ENCODE measurements around the gene LBP.
"Not testable (repeated sequence)": the region's sequence is repeated elsewhere in the genome, so short reads cannot be mapped to it uniquely, and the experiment has no call there.

The LBP gene

DNA sequence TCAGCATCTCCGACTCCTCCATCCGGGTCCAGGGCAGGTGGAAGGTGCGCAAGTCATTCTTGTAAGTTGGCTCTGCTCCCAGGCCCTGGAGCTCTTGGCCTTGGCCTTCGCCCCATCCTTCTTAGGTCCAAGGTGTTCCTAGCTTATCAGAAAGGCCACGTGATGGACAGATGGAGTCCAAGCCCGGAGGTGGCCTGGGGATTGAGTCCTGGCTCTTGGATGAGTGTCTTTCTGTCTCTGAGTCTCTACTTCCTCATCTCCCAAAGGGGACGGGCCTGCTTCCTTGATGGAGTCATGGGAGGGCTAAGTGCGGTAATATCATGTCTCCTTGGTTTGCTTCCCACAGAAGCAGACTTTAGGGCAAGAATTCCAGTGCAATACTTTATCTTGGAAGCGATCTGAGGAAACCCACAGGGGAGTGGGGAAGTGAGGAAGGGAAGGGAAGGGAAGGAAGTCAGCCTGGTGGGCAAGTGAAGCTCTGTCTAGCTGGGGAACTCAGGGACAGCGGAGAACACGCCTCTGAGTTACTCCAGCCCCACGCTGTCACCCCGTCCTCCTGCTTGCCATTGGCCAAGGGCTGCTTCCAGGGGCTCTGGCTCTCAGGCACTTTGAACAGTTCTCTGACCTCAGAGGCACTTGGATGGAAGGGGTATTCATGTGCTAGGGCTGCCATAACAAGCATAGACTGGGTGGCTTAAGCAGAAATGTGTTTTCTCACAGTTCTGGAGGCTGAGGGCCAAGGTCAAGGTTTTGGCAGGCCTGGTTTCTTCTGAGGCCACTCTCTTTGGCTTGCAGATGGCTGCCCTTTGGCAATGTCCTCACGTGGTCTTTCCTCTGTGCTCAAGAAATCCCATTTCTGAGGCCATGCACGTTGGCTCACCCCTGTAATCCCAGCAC lies 4.8 kb downstream of the LBP start:
- DNase-seq = no peak

DNA sequence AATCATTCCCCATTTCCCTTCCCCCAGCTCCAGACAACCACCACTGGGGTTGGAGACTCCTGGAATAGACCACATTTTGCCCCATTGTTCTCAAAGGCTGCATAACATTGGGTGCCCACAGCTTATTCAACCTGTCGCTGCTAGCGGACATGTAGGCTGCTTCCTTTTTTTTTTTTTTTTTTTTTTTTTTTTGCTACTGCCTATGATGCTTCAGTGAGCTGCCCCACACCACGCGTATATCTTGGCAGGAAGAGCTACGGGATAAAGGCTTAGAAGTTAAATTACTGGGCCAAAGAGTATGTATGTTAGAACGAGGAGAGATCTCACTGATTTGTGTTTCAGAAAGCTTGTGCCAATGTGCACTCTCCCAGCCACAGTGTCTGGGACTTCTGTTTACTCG lies 7.0 kb downstream of the LBP start:
- DNase-seq = no peak

DNA sequence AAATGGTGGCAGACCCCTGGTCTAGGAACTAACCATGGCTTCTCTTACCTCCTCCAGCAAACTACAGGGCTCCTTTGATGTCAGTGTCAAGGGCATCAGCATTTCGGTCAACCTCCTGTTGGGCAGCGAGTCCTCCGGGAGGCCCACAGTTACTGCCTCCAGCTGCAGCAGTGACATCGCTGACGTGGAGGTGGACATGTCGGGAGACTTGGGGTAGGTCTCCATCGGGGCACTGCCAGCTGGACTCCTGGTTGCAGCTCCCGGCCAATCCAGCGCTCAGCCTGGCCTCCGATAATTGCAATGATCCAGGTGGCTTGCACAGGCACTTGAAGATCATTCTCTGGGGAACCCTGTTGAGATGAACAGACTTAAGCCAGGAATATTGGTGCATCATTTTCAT lies 7.9 kb downstream of the LBP start:
- no peak for DNase-seq

DNA sequence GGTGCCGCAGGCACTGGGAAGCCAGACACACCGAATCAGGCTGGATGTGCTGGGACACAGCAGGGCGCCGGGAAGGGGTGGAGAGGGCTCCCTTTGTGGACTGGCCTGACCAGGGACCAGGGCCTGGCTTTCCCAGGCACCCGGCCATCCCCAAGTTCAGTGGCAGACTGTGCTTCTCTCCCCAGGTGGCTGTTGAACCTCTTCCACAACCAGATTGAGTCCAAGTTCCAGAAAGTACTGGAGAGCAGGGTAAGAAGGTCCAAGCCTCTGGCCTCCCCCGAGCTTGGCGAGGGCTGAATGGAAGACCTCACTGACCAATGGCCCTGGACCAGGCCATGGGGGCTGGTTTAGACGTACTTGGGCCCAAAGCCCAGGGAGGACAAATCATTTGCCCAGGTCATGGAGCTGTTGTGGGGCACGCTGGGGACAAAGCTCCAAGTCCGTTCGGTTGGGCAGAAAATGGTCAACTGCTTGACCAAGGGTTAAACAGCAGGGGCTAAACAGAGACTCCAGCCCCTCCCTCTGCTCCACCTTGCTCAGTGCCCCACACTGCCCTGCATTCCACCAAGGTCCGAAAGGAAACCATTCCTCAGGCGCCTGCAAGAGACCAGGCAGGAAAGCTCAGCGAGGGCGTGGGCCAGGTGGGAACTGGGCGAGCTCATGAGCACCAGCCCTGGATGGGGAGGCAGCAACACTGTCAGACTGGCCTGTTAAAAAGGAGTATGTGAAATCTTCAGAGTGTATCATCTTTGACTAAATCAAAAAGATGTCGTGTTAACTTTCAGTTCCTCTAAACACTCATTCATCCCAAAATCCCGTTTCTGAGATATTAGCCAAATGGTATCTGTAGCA lies 9.1 kb downstream of the LBP start:
- no peak for DNase-seq

DNA sequence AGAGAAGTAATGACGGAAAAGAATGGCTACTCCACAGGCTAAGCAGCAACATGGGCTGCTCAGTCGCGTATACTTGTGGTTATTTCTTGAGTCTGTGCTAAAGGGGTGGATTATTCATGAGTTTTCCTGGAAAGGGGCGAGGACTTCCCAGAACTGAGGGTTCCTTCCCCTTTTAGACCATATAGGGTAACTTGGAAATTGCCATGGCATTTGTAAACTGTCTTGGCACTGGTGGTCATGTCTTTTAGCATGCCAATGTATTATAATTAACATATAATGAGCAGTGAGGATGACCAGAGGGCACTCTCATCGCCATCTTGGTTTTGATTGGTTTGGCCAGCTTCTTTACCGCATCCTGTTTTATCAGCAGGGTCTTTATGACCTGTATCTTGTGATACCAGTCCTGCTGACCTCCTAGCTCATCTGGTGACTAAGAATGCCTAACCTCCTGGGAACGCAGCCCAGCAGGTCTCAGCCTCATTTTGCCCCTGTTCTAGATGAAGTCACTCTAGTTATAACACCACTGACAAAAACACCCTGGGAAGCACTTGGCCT lies 11.4 kb downstream of the LBP start:
- no peak for DNase-seq

DNA sequence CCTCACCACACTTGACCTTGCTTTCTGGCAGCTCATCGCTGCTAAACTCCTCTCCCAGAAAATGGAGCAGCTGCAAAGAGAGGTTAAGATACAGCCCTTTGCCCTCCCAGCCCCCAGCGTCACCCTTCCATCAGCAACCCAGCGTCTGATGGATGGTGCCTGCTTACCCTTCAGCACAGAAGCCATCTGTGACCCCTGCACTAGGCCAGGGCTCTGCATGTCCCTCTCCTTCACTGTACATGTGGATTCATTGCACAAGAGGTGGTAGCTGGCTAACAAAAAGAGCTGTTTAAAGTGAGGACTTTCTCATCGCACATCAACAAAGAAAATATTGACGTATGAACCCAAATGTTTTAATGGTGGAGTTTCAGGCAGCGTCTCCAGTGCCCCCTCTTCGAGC lies 12.3 kb downstream of the LBP start:
- no peak for DNase-seq

DNA sequence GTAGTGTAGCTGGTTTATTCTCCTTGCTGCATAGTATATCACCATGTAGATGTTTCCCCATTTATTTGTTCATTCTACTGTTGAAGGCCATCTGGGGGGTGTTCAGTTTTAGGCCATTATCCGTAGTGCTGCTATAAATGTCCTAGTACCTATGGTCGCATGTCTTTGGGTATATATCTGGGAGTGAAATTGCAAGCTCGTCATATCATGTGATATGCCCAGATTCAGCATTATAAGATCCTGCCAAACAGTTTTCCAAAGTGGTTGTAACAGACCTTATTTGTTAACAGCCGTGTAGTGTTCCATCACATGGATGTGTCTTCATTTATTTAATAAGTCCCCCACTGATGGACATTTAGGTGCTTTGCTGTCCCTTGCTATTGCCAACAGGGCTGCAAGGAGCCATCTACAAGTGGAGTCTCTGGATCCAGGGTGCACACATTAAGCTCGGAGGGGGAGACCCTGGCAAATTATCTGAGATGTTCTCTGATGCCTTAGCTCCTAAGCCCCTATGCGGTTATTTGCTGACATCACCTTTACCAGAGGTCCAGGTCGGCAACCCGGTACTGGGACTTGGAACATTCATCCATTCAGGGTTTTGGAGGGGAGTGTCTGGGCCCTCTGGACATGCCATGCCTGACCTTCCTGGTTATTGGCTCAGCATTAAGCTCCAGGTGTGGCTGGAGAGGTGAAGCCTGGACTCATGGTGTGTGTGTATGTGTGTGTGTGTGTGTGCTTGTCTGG lies 16.9 kb downstream of the LBP start:
- DNase-seq = no peak

DNA sequence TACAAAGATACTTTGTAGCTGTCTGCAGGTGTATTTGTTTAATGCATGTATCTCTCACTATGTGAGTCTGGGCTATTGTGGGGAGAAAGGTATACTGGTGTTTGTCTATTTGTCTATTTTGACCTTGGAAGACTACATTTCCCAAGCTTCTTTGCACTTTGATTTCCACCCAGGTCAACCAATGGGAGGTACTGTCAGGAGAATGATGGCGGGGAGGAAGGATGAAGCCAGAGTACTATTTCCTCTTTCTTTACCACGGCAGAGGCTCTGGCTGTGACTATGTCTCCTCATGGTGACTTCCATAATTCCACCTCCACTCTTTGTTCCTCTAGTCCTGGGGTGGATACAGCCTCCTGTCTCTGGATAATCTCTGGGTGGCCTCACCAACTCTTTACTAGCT lies 23.1 kb downstream of the LBP start:
- no peak for DNase-seq

DNA sequence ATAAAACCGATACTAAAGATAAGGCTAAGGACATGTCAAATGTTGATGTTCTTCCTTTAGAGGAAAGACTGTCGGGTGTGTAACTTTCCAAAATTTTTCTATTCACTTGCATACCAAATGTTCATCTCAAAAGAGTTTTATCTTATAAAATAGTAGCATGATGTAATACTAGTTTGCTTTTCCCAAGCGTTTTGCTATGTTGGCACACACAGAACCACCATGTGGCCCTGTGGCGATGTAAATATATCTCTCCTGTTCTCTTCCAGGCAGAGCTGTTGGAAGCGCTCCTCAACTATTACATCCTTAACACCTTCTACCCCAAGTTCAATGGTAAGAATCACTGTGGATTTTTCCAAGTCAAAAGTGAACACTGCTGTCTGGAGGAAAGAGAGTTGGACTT lies 26.5 kb downstream of the LBP start:
- no peak for DNase-seq

DNA sequence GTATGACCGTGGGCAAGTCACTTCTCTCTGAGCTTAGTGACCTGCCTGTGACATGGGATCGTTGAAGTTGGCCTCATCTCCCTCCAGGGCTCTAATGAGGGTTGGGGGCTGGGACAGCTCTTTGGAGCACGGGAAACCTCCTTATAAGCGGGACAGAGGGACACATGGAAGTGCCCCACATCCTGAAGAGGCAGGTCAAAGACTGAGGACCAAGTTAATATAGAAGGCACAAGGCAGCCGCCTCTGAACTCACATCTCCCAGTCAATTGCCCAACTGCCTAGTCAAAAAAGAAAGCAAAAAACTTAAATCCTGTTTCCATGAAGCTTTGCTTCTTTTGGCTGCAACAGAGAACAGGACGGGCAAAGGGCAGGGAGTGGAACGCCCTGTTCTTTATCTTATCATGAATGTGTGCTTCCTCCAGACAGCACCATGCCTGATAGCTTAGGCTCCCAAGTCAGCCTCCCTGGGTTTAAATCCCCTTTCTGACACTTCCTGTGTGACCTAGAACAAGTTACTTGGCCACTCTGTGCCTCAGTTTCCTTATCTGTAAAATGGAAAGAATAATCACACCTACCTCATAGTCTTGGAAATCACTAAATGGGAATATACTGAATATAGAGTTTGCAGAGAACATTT lies 27.1 kb downstream of the LBP start:
- DNase-seq = no peak

DNA sequence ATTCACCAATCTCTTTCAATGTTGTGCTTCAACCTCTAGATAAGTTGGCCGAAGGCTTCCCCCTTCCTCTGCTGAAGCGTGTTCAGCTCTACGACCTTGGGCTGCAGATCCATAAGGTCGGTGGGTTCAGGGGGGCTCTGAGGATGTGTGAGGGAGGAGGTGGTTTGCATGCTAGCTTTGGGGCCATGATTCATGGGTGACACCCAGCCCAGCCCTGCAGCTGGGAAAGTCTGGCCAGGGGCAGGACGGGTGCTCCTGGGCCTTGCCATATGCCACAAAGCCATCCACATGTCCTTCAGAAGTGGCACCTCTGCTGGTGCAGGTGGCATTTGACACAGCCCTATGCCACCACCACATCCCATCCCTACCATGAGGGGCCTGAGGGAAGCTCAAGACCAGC lies 27.6 kb downstream of the LBP start:
- no peak for DNase-seq

DNA sequence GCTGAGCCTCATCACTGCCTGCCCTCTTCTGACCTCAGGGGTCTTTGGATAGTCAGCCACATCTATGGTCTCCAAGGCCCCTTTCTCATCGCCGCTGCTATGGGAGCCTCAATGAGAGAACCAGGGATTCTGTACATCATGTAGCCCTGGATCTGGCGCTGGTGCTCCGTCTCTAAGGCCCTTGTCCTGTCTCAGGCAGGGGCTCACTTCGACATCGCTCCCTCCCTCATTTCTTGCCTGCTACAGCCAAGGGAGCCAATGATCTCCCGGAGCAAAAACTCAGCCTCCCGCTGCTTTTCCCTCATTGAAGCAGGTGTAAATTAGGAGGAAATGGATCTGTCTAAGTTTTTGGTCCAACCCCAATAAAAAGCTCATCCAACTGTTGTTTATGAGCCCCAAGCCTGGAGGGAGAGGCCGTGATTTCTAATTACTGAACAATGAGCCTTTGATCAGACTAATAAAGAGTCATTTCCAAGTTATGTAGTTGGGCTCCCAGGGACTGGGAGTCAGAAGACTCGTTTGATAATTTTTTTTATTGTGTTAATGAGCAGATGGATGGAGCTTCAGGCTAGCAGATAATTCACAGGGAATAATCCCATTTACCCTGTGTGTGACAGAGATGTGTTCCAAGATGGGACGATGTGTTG lies 30.9 kb downstream of the LBP start:
- no peak for DNase-seq

DNA sequence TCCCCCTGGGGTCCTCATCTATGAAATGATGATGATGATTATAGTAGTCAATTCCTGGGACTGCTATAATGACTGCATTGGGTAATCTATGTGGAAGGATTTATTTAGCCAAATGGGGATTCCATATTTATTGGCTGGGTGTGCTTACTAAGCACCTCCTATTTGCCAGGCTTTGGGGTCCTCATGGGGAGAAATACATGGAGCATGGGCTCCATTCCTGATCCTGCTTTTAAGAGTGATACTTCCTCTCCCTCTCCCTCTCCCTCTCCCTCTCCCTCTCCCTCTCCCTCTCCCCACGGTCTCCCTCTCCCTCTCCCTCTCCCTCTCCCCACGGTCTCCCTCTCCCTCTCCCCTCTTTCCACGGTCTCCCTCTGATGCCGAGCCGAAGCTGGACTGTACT lies 31.6 kb downstream of the LBP start:
- DNase-seq = not testable (repeated sequence)

DNA sequence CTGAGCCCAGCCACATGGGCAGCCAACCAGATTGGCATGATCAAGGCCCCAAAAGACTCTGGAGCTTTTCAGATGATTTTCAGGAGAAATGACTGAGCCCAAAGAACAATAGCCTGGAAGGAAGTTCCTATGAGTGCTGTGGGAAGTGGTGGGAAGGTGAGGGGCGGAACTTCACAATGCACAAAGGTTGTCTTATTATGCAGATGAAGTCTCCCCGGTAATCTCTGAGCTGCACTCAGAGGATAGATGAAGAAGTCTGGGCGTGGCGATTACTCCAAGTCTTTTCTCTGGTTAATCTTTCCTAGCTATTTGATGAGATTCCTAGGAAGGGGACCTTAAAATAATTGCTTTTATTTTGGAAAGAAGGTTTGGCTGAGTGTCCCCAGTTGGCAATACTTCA lies 36.9 kb downstream of the LBP start:
- no peak for DNase-seq

DNA sequence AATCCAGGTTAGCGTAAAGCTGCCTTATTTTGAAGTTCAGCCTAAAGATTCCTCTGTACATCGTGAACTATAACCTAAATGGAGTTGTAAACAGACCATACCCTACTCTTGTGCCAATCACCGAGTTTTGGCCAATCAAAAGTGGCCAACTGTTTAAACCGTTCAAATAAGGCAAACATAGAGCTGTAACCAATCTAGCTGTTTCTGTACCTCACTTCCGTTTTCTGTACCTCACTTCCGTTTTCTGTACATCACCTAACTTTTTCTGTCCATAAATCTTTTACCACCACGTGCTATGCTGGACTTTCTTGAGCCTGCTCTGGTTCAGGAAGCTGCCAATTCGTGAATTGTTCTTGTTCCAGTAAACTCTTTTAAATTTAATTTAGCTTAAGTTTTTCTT lies 39.7 kb downstream of the LBP start:
- no peak for DNase-seq

DNA sequence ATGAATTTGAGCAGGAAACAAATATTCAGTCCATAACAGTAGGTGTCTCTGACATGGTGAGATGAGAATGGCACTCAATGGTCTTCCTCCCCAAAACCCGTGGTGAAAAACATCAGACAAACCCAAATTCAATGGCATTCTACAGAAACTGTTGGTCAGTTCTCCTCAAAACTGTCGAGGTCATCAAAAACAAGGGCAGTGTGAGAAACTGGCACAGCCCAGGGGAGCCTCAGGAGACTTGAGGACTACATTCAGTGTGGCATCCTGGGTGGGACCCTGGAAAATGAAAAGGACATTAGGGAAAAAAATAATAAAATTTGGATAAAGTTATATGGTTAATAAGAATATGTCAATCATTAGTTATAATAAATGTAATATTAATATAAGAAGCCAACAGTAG lies 40.6 kb downstream of the LBP start:
- no peak for DNase-seq

DNA sequence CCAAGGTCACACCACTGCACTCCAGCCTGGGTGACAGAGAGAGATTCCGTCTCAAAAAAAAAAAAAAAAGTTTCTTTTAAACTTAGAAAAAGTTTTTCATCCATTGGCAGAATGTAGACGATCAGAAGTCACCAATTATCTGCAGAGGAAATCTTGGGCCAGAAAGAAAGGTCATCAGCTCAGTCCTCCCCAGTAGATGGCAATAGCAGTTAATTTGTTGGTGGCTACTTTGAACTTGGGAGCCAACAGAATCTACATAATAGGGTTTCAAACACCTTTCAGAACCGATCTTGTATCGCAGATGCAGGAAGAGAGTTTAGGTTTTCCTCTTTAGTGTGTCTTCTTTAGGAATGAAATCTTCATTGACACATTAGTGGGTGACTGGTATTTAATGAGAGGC lies 41.7 kb downstream of the LBP start:
- no peak for DNase-seq

DNA sequence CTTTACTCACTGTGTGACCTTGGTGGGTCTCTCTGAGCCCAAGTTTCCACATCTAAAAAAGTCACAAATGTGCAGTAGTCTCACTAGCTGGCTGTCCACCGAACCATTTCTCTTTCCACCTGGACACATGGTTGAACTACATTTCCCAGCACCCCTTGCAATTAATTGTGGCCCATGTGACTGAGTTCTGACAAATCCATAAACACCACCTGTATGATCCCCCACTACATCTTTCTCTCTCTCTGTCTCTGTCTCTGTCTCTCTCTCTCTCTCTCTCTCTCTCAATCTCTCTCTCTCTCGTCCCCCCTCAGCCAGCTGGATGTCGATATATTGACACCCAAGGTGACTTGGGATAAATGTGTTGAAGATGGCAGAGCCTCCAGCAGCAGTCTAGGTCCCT lies 46.1 kb downstream of the LBP start:
- no peak for DNase-seq

DNA sequence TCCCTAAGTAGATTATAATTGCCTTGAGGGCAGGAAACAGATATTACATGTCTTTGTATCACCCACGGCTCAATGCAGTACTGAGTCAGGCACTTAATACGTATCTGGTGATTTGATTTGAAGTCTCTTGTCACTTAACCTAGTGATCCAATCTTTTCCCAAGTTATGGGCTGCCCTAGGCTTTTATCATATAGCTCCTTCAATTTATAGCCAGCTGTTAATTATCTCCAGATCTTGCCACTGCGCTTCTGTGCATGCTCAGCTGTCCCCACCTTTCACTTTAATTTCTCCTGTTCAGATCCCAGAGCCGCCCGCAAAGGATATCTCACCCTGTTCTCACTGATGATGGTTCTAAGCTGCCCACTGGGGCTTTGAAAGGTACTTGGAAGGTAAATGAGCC lies 47.0 kb downstream of the LBP start:
- no peak for DNase-seq

DNA sequence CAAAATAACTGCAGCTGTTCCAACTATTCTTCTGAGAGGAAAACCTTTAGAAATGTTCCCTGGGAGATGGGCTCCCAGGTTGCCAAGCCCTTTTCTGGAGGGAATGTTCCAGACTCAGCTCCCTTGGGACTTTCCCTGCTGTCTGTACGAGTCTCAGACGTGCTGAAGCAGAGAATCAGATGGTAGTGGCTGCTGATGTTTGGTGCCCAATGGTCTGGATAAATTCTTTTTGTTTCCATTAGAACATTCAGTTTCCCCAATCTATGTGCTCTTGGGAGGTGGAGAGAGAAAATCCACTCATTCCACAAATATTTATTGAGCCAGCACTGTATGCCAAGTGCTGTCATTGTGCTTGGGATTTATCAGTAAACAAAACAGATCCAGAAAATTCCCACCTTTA lies 48.9 kb downstream of the LBP start:
- no peak for DNase-seq

DNA sequence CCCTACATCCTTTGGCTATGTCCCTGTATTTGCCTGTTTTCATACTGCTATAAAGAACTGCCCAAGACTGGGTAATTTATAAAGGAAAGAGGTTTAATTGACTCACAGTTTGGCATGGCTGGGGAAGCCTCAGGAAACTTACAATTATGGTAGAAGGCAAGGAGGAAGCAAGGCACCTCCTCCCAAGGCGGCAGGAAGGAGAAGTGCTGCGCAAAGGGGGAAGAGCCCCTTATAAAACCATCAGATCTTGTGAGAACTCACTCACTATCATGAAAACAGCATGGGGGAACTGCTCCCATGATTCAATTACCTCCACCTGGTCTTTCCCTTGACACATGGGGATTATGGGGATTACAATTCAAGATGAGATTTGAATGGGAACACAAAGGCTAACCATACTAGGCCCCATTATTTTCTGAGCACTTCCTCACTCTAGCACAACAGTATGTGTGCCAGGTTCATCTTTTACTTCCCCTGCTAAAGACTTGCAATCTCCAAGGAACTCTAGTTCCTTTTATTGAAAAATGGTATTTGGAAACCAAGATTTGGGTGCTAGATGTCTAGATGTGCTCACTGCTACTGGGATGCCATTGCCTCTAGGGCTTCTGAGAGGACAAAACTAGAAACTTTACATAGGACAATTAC lies 49.6 kb downstream of the LBP start:
- DNase-seq = not testable (repeated sequence)

DNA sequence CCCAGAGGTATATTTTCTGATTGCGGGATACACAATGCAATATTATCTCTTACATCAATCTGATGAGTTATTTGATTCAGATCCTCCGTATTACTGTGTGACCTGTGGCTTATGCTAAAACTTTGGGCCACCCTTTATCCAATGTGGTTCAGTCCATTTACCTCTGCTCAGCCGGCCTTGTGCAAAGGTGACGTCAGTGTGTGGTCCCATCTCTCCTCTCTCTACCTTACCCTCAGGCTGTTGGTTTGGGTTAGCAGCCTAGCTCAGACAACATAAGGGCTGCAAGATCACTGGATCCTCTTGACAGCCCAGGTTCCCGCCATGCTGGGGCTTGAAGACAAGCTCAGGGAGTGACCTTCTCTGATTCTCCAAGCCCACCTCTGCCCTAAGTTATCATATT lies 55.8 kb downstream of the LBP start:
- no peak for DNase-seq
